Measurements from ENCODE around the gene FALEC. TPM values are rescaled to one million over a fixed set of nuclear protein-coding genes. Genes with fewer than 3 reads are reported as not detected.

Gene FALEC
- total and polyA plus RNA-seq, 2 of the 8 experiments (the other 6 are each of a cell fraction or from before 2014, with no cell fraction given): not detected

DNA sequence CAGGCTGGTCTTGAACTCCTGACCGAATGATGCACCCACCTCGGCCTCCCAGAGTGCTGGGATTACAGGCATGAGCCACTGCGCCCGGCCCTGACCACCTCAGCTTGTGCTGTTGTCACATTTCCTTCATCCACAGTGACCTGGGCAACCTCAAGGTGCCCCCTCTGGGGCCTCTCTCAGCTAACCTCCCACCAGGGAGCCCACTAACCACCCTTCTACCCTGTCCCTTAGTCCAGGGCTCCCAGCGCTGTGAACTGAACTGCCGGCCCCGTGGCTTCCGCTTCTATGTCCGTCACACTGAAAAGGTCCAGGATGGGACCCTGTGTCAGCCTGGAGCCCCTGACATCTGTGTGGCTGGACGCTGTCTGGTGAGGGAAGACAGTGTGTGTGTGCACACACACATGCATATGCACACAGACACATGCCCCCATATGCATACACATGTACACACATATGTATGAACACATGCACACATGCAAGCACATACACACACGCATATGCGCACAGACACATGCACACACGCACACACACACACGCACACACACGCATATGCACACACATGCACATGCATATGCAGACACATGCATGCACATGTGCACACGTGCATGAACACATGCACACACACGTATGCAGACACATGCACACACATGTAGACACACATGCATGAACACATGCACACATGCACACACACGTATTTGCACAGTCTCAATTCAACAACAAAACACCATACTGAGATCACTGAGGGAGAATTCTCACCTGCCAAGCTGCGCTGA is 39.8 kb downstream of the FALEC start:
- Histone ChIP-seq H2BK5ac (ENCODE audit: low read depth, low read length) (peak overlapping the region; percentile 29; the same call in 1 of the 2 replicates), H3K23me2 (ENCODE audit: low read depth, low read length) (no peaks in the 10 kb centered on the region; the same call in 1 of the 2 replicates), H2AFZ (ENCODE audit: low read length) (no peak overlapping the region), H3K27ac (ENCODE audit: low read depth, low read length) (no peak overlapping the region), H3K4me2 (ENCODE audit: insufficient read depth in 1 of 2, low read depth in 2 of 2, low read length in 2 of 2) (no peak overlapping the region), H2BK15ac (ENCODE audit: low read length) (peak overlapping the region; percentile 21; the same call in 1 of the 2 replicates), H3K4me3 (ENCODE audit: extremely low read depth in 1 of 4, insufficient read depth in 2 of 4, low read depth in 3 of 4, low read length in 4 of 4) (no peak overlapping the region), H3K14ac (ENCODE audit: insufficient read length) (no peak overlapping the region), H3K56ac (replicated peaks; ENCODE audit: insufficient read length, low read depth, low read length) (no peak overlapping the region), H3K9me3 (ENCODE audit: insufficient read depth in 2 of 2, low read depth in 1 of 2, low read length in 1 of 2) (no peaks in the 10 kb centered on the region), H4K91ac (replicated peaks; ENCODE audit: insufficient read length, low read length) (peak overlapping the region; percentile 44), H3K79me2 (ENCODE audit: control insufficient read depth in 1 of 2, insufficient read depth in 2 of 2, low read length in 2 of 2) (0 out of 4 replicates have a peak, but pooled peaks cover 0 to 4% of the 10 kb centered on the region in 2 experiments), H4K5ac (ENCODE audit: insufficient read length, low read depth, low read length) (no peak overlapping the region), H3K36me3 (ENCODE audit: control insufficient read depth in 2 of 4, insufficient read depth in 4 of 4, low read length in 3 of 4) (peaks cover 0 to 4% (median 2%) of the 10 kb centered on the region in 4 experiments; a peak in 2 of 8 replicates), H3K79me1 (ENCODE audit: low read depth, low read length) (0 out of 2 replicates have a peak, but pooled peaks cover 3% of the 10 kb centered on the region), H3K4ac (replicated peaks; ENCODE audit: insufficient read length, low read depth, low read length) (peak overlapping the region; percentile 96), H2BK12ac (ENCODE audit: low read depth, low read length) (peak overlapping the region; percentile 78; the same call in 1 of the 2 replicates), H3K27me3 (replicated peaks in 1 of 4; ENCODE audit: control insufficient read depth in 3 of 4, extremely low read depth in 1 of 4, insufficient read depth in 3 of 4, low read length in 3 of 4) (no peaks in the 10 kb centered on the region; a peak in 4 of 7 replicates), H2AK5ac (ENCODE audit: low read depth, low read length) (0 out of 2 replicates have a peak overlapping the region, but pooled peaks have one; percentile 29), H3K18ac (ENCODE audit: extremely low read depth, low read length) (no peak overlapping the region), H2BK20ac (ENCODE audit: low read length) (no peak overlapping the region; the same call in 1 of the 2 replicates), H4K8ac (ENCODE audit: extremely low read depth, insufficient read depth, low read length) (no peak overlapping the region), H3K23ac (ENCODE audit: insufficient read length) (peak overlapping the region; percentile 41), H3K4me1 (replicated peaks in 1 of 4; ENCODE audit: control insufficient read depth in 3 of 4, insufficient read depth in 4 of 4, low read length in 3 of 4) (peaks cover 2 to 21% (median 12%) of the 10 kb centered on the region in 4 experiments), H2BK120ac (replicated peaks; ENCODE audit: low read depth, low read length) (no peak overlapping the region), H3K9ac (replicated peaks in 1 of 4; ENCODE audit: extremely low read depth in 1 of 4, low read depth in 3 of 4, low read length in 3 of 4) (no peak overlapping the region), H4K20me1 (replicated peaks in 1 of 2; ENCODE audit: control insufficient read depth in 1 of 2, insufficient read depth in 2 of 2, low read length in 2 of 2) (peaks cover 0 to 6% of the 10 kb centered on the region in 2 experiments)
- POLR2A ChIA-PET (ENCODE audit: partially characterized antibody): interaction anchor here (26.4 to 43.7 kb wide), 2 partner anchors 22 to 58 kb away, joined by 1013 to 1380 read pairs; partner anchors contain the start of genes ENSA and MCL1
- no peak for TF ChIP-seq TEAD4 (IDR thresholded peaks at IDR 0.05; ENCODE audit: low read depth, low read length)
- TF ChIP-seq SIX5 (IDR thresholded peaks at IDR 0.05; ENCODE audit: low read depth, low read length): no peak
- peak; percentile 16; the same call in 1 of the 2 replicates for TF ChIP-seq POLR2AphosphoS5 (IDR thresholded peaks at IDR 0.05; ENCODE audit: low read depth, low read length)
- CTCF ChIA-PET (ENCODE audit: partially characterized antibody): interaction anchor here (1.7 to 13.7 kb wide), 3 partner anchors 18 to 59 kb away, joined by 6 to 210 read pairs (median 8); no protein-coding TSS in a partner anchor
- DNase-seq (ENCODE audit: low read depth in 1 of 2, low spot score in 2 of 2): no peak
- 93% methylated on average over 19 of the region's 19 CpGs; no CpG with 5 or more reads in 1 of the 2 experiments for WGBS, 2 experiments (ENCODE audit: extremely low coverage in 1 of 2, insufficient coverage in 1 of 2, insufficient read length in 1 of 2, insufficient replicate concordance in 2 of 2, low coverage in 1 of 2, low lambda C conversion rate in 2 of 2, missing lambda C conversion rate in 1 of 2)
- FAIRE-seq: no peak
